Measurements from ENCODE around the gene GSC2.

DNA sequence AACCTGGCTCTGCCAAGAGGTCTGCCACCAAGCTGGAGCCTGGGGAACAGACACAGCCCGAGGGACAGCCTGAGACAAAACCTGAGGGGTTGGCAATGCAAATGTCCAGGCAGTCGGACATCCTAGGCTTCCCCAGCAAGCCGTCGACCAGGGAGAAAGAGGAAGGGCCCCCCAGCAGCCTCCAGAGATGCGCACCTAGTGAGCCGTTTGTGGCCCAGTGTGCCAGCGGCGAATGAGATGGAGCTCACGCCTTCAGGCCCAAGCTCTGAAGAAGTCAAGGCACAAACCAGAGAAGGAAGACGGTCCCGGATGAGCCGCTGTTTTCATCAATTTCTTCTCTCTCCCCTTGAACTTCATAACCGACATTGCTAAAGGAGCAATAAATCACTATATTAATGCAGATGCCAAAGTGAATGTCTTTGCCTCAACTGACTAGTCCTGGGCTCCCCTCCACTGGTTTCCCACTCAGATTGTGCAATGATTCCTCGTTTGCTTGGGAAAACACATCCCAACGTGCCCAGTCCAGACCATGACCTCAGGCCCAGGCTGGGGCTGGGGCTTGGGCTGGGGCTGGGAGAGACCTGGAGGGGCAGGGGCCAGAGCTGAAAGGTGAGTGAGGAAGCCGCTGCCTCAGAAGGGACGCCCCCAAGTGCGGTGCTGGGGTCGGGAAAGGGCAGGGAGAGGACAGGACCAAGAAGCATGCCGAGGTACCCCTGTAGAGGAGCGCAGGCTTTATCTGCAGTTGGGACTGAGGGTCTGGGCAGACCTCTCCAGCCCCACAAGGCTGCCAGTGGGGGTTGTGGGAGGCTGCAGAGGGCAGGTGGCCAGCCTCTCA lies 24.4 kb downstream of the GSC2 start:
- TF ChIP-seq EP300 (IDR thresholded peaks at IDR 0.05): no peak
- TF ChIP-seq, protein P1, sequence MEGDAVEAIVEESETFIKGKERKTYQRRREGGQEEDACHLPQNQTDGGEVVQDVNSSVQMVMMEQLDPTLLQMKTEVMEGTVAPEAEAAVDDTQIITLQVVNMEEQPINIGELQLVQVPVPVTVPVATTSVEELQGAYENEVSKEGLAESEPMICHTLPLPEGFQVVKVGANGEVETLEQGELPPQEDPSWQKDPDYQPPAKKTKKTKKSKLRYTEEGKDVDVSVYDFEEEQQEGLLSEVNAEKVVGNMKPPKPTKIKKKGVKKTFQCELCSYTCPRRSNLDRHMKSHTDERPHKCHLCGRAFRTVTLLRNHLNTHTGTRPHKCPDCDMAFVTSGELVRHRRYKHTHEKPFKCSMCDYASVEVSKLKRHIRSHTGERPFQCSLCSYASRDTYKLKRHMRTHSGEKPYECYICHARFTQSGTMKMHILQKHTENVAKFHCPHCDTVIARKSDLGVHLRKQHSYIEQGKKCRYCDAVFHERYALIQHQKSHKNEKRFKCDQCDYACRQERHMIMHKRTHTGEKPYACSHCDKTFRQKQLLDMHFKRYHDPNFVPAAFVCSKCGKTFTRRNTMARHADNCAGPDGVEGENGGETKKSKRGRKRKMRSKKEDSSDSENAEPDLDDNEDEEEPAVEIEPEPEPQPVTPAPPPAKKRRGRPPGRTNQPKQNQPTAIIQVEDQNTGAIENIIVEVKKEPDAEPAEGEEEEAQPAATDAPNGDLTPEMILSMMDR (IDR thresholded peaks at IDR 0.05): no peak
- TF ChIP-seq POLR2A (IDR thresholded peaks at IDR 0.05): no peak

Measured in ovary (tissue), 3 donors.